ENCODE measurements around the gene STK17A. TPM values are rescaled to one million over a fixed set of nuclear protein-coding genes. Genes with fewer than 3 reads are reported as not detected.

The STK17A gene
- total RNA-seq, 3 donors from 2014 or later (not counting 1 experiment from before 2014, with no cell fraction given), result 92.9 to 135 (median 111) TPM

DNA sequence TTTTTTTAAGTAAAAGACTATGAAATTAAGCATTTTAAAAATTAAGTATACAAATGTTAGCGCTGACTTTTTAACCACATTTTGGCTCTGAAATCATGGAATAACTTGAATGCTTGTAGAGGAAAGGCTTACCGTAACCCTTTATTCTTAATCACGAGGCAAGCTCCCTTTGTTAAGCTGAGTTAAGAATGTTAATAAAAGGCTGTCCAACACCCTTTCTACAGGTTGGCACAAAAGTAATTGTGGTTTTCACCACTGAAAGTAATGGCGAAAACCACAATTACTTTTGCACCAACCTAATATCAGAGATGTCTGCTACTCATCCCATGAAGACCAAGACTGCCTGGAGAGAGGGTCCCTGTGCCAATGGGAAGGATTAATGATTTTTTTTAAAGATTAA is 70.6 kb downstream of the STK17A start:
- no peaks in the 10 kb centered on the region for H3K27me3 Mint-ChIP-seq (ENCODE audit: low read depth in 2 of 2)
- DNase-seq, result no peak
- H3K36me3 Mint-ChIP-seq, result peaks cover 7% of the 10 kb centered on the region
- Histone ChIP-seq H3K4me3 (ENCODE audit: low read length) (no peak overlapping the region), H3K36me3 (ENCODE audit: control insufficient read depth, insufficient read depth, low read length) (no peaks in the 10 kb centered on the region), H3K9me3 (ENCODE audit: control insufficient read depth, insufficient read depth, low read length) (no peaks in the 10 kb centered on the region), H3K27me3 (ENCODE audit: control insufficient read depth, insufficient read depth, low read length) (no peaks in the 10 kb centered on the region), H3K27ac (ENCODE audit: low read length) (peak overlapping the region; percentile 19), H3K4me1 (ENCODE audit: control insufficient read depth, insufficient read depth, low read length) (peaks cover 51% of the 10 kb centered on the region)
- H3K9me3 Mint-ChIP-seq, result no peaks in the 10 kb centered on the region
- no peak overlapping the region for H3K4me3 Mint-ChIP-seq
- peaks cover 53 to 68% of the 10 kb centered on the region in 2 donors for H3K4me1 Mint-ChIP-seq
- WGBS (ENCODE audit: insufficient coverage), result 40% methylated on average over 2 of the region's 4 CpGs
- peak overlapping the region; percentile 1 to 99 for H3K27ac Mint-ChIP-seq
- intact Hi-C loops (cut with micrococcal nuclease), result no loop called here
- TF ChIP-seq, protein P1, sequence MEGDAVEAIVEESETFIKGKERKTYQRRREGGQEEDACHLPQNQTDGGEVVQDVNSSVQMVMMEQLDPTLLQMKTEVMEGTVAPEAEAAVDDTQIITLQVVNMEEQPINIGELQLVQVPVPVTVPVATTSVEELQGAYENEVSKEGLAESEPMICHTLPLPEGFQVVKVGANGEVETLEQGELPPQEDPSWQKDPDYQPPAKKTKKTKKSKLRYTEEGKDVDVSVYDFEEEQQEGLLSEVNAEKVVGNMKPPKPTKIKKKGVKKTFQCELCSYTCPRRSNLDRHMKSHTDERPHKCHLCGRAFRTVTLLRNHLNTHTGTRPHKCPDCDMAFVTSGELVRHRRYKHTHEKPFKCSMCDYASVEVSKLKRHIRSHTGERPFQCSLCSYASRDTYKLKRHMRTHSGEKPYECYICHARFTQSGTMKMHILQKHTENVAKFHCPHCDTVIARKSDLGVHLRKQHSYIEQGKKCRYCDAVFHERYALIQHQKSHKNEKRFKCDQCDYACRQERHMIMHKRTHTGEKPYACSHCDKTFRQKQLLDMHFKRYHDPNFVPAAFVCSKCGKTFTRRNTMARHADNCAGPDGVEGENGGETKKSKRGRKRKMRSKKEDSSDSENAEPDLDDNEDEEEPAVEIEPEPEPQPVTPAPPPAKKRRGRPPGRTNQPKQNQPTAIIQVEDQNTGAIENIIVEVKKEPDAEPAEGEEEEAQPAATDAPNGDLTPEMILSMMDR (IDR thresholded peaks at IDR 0.05), result no peak
- no peak for ATAC-seq

DNA sequence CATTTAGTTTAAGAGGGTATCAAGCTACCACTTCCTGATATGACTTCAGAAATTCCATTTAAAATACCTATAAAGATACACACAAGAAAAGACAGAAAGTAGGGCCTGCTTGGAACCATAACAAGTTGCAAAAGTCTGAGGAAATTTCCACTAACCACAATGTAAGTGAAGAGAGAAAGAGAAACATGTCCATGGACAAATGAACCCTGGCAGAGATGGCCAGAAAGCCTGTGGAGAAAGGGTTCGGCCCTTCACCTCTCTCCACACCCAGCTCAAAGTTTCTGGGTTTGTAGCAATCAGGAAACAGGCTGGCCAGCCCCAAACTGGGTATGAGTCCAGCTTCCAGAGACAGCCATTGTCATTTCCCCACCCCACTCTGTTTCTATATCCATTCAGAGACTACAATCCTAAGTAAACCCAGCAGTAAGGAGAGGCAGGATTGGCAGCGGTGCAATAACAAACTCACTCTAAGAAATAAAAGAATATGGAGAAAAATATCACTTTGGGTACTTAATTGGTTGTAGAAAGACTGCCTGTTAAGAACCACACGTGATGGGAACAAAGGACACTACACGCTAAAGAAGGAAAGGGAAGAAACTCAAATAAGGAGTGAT is 71.1 kb downstream of the STK17A start:
- intact Hi-C loops (cut with micrococcal nuclease), result no loop called here

DNA sequence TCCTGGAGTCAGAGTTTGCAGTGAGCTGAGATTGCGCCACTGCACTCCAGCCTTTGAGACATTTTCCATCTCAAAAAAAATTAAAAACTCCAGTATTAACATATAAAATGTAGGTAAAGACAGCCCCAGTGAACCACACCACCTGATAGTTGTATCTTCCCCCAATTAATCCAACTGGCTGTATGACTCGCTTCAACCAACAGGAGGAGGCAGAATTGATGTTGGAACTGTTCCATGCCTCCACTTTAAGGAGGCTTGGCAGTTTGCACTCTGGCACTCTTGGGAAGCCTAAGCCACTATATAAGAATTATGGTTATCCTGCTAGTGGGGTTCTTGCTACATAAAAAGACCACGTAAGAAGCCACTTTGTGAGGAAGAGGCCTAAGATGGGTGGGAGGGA is 72.7 kb downstream of the STK17A start:
- 100% methylated on average over 2 of the region's 3 CpGs for whole genome bisulfite sequencing (ENCODE audit: insufficient coverage)
- no peaks in the 10 kb centered on the region for H3K27me3 Mint-ChIP-seq (ENCODE audit: low read depth in 2 of 2)
- peak overlapping the region in 1 of 2 donors; percentile 64 for H3K27ac Mint-ChIP-seq
- no peak overlapping the region for H3K4me3 Mint-ChIP-seq
- no peaks in the 10 kb centered on the region for H3K9me3 Mint-ChIP-seq
- peaks cover 50% of the 10 kb centered on the region for H3K4me1 ChIP-seq (ENCODE audit: control insufficient read depth, insufficient read depth, low read length)
- no peaks in the 10 kb centered on the region for H3K27me3 ChIP-seq (ENCODE audit: control insufficient read depth, insufficient read depth, low read length)
- H3K4me1 Mint-ChIP-seq, result peaks cover 54 to 67% of the 10 kb centered on the region in 2 donors
- no peak overlapping the region for H3K4me3 ChIP-seq (ENCODE audit: low read length)
- TF ChIP-seq, protein P1 (IDR thresholded peaks at IDR 0.05), result no peak
- H3K27ac ChIP-seq (ENCODE audit: low read length), result no peak overlapping the region
- H3K36me3 Mint-ChIP-seq, result peaks cover 7% of the 10 kb centered on the region
- intact Hi-C loops (cut with micrococcal nuclease), result no loop called here
- no peaks in the 10 kb centered on the region for H3K9me3 ChIP-seq (ENCODE audit: control insufficient read depth, insufficient read depth, low read length)
- no peak for ATAC-seq
- no peak for DNase-seq
- H3K36me3 ChIP-seq (ENCODE audit: control insufficient read depth, insufficient read depth, low read length), result no peaks in the 10 kb centered on the region

More for the DNA sequence above, 71.1 kb downstream of the STK17A start:
- TF ChIP-seq, protein P1 (IDR thresholded peaks at IDR 0.05), result no peak
- H3K9me3 ChIP-seq (ENCODE audit: control insufficient read depth, insufficient read depth, low read length), result no peaks in the 10 kb centered on the region
- peaks cover 53 to 68% of the 10 kb centered on the region in 2 donors for H3K4me1 Mint-ChIP-seq
- H3K4me1 ChIP-seq (ENCODE audit: control insufficient read depth, insufficient read depth, low read length), result peaks cover 56% of the 10 kb centered on the region
- peaks cover 7% of the 10 kb centered on the region for H3K36me3 Mint-ChIP-seq
- ATAC-seq, result no peak
- no peak overlapping the region for H3K4me3 Mint-ChIP-seq
- H3K4me3 ChIP-seq (ENCODE audit: low read length), result no peak overlapping the region
- no peaks in the 10 kb centered on the region for H3K27me3 ChIP-seq (ENCODE audit: control insufficient read depth, insufficient read depth, low read length)
- 90% methylated on average over 3 of the region's 4 CpGs for WGBS (ENCODE audit: insufficient coverage)
- no peaks in the 10 kb centered on the region for H3K36me3 ChIP-seq (ENCODE audit: control insufficient read depth, insufficient read depth, low read length)
- peak overlapping the region; percentile 1 to 99 for H3K27ac Mint-ChIP-seq
- no peak for DNase-seq
- no peaks in the 10 kb centered on the region for H3K27me3 Mint-ChIP-seq (ENCODE audit: low read depth in 2 of 2)
- H3K9me3 Mint-ChIP-seq, result no peaks in the 10 kb centered on the region
- H3K27ac ChIP-seq (ENCODE audit: low read length), result peak overlapping the region; percentile 19

GRCh38 chr7:43656997-43657396 is 74.1 kb downstream of the STK17A start:
- H3K27ac ChIP-seq (ENCODE audit: low read length), result no peak overlapping the region
- no peaks in the 10 kb centered on the region for H3K36me3 ChIP-seq (ENCODE audit: control insufficient read depth, insufficient read depth, low read length)
- no peaks in the 10 kb centered on the region for H3K27me3 ChIP-seq (ENCODE audit: control insufficient read depth, insufficient read depth, low read length)
- Mint-ChIP-seq H3K27ac (peak overlapping the region in 1 of 2 donors; percentile 70), H3K4me3 (no peak overlapping the region), H3K9me3 (no peaks in the 10 kb centered on the region), H3K27me3 (ENCODE audit: low read depth in 2 of 2) (no peaks in the 10 kb centered on the region), H3K36me3 (peaks cover 7% of the 10 kb centered on the region), H3K4me1 (peaks cover 49 to 58% of the 10 kb centered on the region in 2 donors)
- H3K4me1 ChIP-seq (ENCODE audit: control insufficient read depth, insufficient read depth, low read length), result peaks cover 39% of the 10 kb centered on the region
- H3K9me3 ChIP-seq (ENCODE audit: control insufficient read depth, insufficient read depth, low read length), result no peaks in the 10 kb centered on the region
- no peak for ATAC-seq
- DNase-seq, result no peak
- whole genome bisulfite sequencing (ENCODE audit: insufficient coverage), result 100% methylated on average over 1 of the region's 2 CpGs
- TF ChIP-seq, protein P1 (IDR thresholded peaks at IDR 0.05), result no peak
- intact Hi-C loops (cut with micrococcal nuclease), result no loop called here
- no peak overlapping the region for H3K4me3 ChIP-seq (ENCODE audit: low read length)
